ENCODE data around the gene BBIP1. TPM values are rescaled to one million over a fixed set of nuclear protein-coding genes. Genes with fewer than 3 reads are reported as not detected.

Gene BBIP1
- total and polyA plus RNA-seq, 2 experiments from 2014 or later: 14.8 to 56.5 TPM

- TF ChIP-seq, protein P1, sequence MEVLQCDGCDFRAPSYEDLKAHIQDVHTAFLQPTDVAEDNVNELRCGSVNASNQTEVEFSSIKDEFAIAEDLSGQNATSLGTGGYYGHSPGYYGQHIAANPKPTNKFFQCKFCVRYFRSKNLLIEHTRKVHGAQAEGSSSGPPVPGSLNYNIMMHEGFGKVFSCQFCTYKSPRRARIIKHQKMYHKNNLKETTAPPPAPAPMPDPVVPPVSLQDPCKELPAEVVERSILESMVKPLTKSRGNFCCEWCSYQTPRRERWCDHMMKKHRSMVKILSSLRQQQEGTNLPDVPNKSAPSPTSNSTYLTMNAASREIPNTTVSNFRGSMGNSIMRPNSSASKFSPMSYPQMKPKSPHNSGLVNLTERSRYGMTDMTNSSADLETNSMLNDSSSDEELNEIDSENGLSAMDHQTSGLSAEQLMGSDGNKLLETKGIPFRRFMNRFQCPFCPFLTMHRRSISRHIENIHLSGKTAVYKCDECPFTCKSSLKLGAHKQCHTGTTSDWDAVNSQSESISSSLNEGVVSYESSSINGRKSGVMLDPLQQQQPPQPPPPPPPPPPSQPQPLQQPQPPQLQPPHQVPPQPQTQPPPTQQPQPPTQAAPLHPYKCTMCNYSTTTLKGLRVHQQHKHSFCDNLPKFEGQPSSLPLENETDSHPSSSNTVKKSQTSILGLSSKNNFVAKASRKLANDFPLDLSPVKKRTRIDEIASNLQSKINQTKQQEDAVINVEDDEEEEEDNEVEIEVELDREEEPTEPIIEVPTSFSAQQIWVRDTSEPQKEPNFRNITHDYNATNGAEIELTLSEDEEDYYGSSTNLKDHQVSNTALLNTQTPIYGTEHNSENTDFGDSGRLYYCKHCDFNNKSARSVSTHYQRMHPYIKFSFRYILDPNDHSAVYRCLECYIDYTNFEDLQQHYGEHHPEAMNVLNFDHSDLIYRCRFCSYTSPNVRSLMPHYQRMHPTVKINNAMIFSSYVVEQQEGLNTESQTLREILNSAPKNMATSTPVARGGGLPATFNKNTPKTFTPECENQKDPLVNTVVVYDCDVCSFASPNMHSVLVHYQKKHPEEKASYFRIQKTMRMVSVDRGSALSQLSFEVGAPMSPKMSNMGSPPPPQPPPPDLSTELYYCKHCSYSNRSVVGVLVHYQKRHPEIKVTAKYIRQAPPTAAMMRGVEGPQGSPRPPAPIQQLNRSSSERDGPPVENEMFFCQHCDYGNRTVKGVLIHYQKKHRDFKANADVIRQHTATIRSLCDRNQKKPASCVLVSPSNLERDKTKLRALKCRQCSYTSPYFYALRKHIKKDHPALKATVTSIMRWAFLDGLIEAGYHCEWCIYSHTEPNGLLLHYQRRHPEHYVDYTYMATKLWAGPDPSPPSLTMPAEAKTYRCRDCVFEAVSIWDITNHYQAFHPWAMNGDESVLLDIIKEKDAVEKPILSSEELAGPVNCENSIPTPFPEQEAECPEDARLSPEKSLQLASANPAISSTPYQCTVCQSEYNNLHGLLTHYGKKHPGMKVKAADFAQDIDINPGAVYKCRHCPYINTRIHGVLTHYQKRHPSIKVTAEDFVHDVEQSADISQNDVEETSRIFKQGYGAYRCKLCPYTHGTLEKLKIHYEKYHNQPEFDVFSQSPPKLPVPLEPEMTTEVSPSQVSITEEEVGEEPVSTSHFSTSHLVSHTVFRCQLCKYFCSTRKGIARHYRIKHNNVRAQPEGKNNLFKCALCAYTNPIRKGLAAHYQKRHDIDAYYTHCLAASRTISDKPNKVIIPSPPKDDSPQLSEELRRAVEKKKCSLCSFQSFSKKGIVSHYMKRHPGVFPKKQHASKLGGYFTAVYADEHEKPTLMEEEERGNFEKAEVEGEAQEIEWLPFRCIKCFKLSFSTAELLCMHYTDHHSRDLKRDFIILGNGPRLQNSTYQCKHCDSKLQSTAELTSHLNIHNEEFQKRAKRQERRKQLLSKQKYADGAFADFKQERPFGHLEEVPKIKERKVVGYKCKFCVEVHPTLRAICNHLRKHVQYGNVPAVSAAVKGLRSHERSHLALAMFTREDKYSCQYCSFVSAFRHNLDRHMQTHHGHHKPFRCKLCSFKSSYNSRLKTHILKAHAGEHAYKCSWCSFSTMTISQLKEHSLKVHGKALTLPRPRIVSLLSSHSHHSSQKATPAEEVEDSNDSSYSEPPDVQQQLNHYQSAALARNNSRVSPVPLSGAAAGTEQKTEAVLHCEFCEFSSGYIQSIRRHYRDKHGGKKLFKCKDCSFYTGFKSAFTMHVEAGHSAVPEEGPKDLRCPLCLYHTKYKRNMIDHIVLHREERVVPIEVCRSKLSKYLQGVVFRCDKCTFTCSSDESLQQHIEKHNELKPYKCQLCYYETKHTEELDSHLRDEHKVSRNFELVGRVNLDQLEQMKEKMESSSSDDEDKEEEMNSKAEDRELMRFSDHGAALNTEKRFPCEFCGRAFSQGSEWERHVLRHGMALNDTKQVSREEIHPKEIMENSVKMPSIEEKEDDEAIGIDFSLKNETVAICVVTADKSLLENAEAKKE (CRISPR knock-in tag; IDR thresholded peaks at IDR 0.05): no peak
- no peak for TF ChIP-seq NANOG (IDR thresholded peaks at IDR 0.05; ENCODE audit: borderline replicate concordance)
- no peak for TF ChIP-seq ZNF331 (CRISPR knock-in tag; IDR thresholded peaks at IDR 0.05; ENCODE audit: low read depth)
- TF ChIP-seq EZH2phosphoT487 (IDR thresholded peaks at IDR 0.05; ENCODE audit: unreplicated experiment): no peak
- TF ChIP-seq, protein P2, sequence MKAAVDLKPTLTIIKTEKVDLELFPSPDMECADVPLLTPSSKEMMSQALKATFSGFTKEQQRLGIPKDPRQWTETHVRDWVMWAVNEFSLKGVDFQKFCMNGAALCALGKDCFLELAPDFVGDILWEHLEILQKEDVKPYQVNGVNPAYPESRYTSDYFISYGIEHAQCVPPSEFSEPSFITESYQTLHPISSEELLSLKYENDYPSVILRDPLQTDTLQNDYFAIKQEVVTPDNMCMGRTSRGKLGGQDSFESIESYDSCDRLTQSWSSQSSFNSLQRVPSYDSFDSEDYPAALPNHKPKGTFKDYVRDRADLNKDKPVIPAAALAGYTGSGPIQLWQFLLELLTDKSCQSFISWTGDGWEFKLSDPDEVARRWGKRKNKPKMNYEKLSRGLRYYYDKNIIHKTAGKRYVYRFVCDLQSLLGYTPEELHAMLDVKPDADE (IDR thresholded peaks at IDR 0.05): no peak
- no peak for TF ChIP-seq EZH2 (IDR thresholded peaks at IDR 0.05; ENCODE audit: low read depth, unreplicated experiment)
Observed at GRCh38 chr10:110957606-110958005, 38.6 kb upstream of the BBIP1 start (continued).

GRCh38 chr10:110951381-110951780, 32.4 kb upstream of the BBIP1 start:
- Histone ChIP-seq H3K9me2 (ENCODE audit: insufficient read depth) (no peaks in the 10 kb centered on the region), H3F3A (replicated peaks; ENCODE audit: low read depth) (no peaks in the 10 kb centered on the region), H3K4me1 (ENCODE audit: insufficient read depth) (peaks cover 23% of the 10 kb centered on the region), H3K79me2 (replicated peaks; ENCODE audit: insufficient read depth) (peaks cover 58% of the 10 kb centered on the region), H4K20me1 (replicated peaks; ENCODE audit: insufficient read depth) (peaks cover 10% of the 10 kb centered on the region), H3K27ac (ENCODE audit: low read depth) (no peak overlapping the region), H3K4me3 (no peak overlapping the region), H3K36me3 (ENCODE audit: insufficient read depth) (no peaks in the 10 kb centered on the region), H3K4me2 (no peak overlapping the region), H3K27me3 (ENCODE audit: insufficient read depth) (no peaks in the 10 kb centered on the region), H2AFZ (no peak overlapping the region)
- peaks cover 3% of the 10 kb centered on the region; the same call in 1 of the 3 replicates for H3K9me3 Mint-ChIP-seq
- ATAC-seq: no peak
- no peak overlapping the region for H3K4me3 Mint-ChIP-seq
- H3K27ac Mint-ChIP-seq: no peak overlapping the region
- no peak for DNase-seq (ENCODE audit: low spot score)
- peaks cover 7% of the 10 kb centered on the region; the same call in 2 of the 3 replicates for H3K36me3 Mint-ChIP-seq (ENCODE audit: low read depth)
- peaks cover 6% of the 10 kb centered on the region for H3K27me3 Mint-ChIP-seq (ENCODE audit: insufficient read depth, low read depth, poor library complexity)
- H3K4me1 Mint-ChIP-seq: peaks cover 18% of the 10 kb centered on the region
- TF ChIP-seq POLR2AphosphoS5 (IDR thresholded peaks at IDR 0.05; ENCODE audit: low read depth) (no peak), ZNF331 (CRISPR knock-in tag; IDR thresholded peaks at IDR 0.05; ENCODE audit: low read depth) (no peak), EZH2phosphoT487 (IDR thresholded peaks at IDR 0.05; ENCODE audit: unreplicated experiment) (no peak), EZH2 (IDR thresholded peaks at IDR 0.05; ENCODE audit: low read depth, unreplicated experiment) (no peak), STAT1 (IDR thresholded peaks at IDR 0.05; ENCODE audit: unreplicated experiment) (no peak)
- TF ChIP-seq, protein P3, sequence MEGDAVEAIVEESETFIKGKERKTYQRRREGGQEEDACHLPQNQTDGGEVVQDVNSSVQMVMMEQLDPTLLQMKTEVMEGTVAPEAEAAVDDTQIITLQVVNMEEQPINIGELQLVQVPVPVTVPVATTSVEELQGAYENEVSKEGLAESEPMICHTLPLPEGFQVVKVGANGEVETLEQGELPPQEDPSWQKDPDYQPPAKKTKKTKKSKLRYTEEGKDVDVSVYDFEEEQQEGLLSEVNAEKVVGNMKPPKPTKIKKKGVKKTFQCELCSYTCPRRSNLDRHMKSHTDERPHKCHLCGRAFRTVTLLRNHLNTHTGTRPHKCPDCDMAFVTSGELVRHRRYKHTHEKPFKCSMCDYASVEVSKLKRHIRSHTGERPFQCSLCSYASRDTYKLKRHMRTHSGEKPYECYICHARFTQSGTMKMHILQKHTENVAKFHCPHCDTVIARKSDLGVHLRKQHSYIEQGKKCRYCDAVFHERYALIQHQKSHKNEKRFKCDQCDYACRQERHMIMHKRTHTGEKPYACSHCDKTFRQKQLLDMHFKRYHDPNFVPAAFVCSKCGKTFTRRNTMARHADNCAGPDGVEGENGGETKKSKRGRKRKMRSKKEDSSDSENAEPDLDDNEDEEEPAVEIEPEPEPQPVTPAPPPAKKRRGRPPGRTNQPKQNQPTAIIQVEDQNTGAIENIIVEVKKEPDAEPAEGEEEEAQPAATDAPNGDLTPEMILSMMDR (conservative IDR thresholded peaks at IDR 0.05; ENCODE audit: low read depth in 2 of 2): no peak

Measured in GM23338 (cell line).